GM12875 (cell line): ENCODE measurements around the gene PIWIL4.

Experiments used
- H3K4me3 ChIP-seq: one replicate; pipeline ENCODE4 v1.5.1; 2011; ENCODE audit warnings: low read depth, low read length, control low read depth
- TF ChIP-seq, protein P1 (sequence below): IDR thresholded peaks from 2 replicates; pipeline ENCODE4 v1.5.1; 2011; ENCODE audit warnings: low read depth, mild to moderate bottlenecking, control low read depth, inconsistent platforms, low read length, moderate library complexity, borderline replicate concordance; ENCODE audit not compliant: insufficient read depth

The PIWIL4 gene

GRCh38 chr11:94664346-94664745 is 97.2 kb downstream of the PIWIL4 start:
- TF ChIP-seq, protein P1, sequence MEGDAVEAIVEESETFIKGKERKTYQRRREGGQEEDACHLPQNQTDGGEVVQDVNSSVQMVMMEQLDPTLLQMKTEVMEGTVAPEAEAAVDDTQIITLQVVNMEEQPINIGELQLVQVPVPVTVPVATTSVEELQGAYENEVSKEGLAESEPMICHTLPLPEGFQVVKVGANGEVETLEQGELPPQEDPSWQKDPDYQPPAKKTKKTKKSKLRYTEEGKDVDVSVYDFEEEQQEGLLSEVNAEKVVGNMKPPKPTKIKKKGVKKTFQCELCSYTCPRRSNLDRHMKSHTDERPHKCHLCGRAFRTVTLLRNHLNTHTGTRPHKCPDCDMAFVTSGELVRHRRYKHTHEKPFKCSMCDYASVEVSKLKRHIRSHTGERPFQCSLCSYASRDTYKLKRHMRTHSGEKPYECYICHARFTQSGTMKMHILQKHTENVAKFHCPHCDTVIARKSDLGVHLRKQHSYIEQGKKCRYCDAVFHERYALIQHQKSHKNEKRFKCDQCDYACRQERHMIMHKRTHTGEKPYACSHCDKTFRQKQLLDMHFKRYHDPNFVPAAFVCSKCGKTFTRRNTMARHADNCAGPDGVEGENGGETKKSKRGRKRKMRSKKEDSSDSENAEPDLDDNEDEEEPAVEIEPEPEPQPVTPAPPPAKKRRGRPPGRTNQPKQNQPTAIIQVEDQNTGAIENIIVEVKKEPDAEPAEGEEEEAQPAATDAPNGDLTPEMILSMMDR = no peak
- H3K4me3 ChIP-seq = no peak overlapping the region

- H3K4me3 ChIP-seq = no peak overlapping the region
- TF ChIP-seq, protein P1 = no peak
Observed at GRCh38 chr11:94665116-94665659, 98.0 kb downstream of the PIWIL4 start.

DNA sequence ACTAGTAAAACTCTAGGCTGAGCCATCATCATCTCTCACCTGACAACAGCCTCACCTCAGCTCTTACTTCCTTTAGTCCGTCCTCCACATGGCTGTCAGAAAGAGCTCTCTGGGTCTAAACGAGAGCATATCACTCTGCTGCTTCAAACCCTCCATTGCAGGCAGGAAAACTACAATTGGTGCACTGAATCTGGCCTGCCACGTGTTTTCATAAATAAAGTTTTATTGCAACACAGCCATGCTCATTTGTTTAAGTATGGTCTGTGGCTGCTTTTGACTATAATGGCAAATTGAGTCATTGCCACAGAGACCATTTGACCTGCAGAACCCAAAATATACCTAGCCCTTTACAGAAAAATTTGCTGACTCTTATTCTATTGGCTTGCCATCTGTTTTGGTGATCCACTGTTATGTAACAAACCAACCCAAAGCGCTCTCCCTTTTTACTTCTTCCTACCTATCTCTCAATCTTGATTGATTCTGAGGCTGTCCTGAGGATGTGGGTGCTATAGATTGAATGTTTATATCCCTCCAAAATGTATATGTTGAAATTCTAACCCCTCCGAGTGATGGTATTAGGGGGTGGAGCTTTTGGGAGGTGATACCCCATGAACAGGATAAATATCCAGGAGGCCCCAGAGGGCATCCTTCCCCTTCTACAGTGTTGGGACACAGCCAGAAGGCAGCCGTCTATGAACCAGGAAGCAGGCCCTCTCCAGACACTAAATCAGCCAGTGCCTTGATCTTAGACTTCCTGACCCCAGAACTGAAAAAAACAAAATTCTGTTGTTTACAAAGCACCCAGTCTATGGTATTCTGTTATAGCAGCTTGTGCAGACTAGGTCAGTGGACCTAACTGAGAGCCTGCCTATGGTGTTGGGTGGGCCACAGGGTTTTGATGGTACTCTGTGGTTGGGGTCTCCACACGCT is 99.9 kb downstream of the PIWIL4 start:
- H3K4me3 ChIP-seq = no peak overlapping the region
- TF ChIP-seq, protein P1 = no peak

DNA sequence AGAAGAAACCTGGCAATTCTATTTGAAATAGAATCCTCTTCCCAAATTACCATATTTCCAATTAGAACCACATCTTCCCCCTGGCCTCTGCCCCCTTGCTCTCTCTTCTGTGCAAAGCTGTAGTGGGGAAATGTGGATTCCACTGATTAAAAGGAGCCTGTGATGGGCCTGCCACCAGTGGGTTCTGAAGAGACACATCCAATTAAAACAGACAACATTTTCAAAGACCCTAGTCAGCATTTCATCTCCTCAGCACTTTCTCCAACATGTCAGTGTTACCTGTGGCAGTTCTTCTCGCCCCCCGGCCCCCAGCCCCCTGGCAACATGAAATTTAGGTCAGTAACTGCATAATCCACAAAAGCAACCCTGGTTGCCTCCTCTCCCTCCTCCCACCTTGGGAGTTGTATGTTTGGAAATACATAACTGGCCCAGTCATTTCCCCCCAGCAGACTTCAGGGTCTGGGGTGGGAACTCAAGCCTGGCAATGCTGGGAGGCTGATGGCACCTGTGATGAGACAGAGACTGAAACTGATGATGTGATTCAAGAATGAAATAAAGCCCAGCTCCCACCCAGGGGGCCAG is 101.1 kb downstream of the PIWIL4 start:
- no peak overlapping the region for H3K4me3 ChIP-seq
- TF ChIP-seq, protein P1 = no peak

DNA sequence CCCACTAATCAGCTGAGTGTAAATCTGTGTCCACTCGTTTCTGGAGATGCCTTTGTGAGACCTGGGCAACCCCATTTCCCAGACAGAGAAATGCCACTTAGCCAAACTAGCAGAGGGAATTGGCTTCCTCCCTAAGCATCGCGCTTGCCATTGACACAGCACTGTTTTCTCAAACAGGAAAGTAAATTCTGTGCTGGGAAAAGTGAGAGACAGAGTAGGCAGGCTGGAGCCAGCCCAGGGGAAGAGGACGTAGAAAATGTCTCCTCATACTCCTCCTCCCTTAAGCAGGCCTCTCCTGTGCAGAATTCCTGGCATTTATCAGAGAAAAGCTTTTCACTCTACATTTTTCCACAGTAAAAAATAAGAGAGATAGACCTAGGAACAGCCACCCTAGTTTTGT is 101.9 kb downstream of the PIWIL4 start:
- TF ChIP-seq, protein P1 = no peak
- no peak overlapping the region for H3K4me3 ChIP-seq
